ENCODE data around the gene CHM.
"Not testable (repeated sequence)": the region's sequence is repeated elsewhere in the genome, so short reads cannot be mapped to it uniquely, and the experiment has no call there.

Gene CHM, protein sequence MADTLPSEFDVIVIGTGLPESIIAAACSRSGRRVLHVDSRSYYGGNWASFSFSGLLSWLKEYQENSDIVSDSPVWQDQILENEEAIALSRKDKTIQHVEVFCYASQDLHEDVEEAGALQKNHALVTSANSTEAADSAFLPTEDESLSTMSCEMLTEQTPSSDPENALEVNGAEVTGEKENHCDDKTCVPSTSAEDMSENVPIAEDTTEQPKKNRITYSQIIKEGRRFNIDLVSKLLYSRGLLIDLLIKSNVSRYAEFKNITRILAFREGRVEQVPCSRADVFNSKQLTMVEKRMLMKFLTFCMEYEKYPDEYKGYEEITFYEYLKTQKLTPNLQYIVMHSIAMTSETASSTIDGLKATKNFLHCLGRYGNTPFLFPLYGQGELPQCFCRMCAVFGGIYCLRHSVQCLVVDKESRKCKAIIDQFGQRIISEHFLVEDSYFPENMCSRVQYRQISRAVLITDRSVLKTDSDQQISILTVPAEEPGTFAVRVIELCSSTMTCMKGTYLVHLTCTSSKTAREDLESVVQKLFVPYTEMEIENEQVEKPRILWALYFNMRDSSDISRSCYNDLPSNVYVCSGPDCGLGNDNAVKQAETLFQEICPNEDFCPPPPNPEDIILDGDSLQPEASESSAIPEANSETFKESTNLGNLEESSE

DNA sequence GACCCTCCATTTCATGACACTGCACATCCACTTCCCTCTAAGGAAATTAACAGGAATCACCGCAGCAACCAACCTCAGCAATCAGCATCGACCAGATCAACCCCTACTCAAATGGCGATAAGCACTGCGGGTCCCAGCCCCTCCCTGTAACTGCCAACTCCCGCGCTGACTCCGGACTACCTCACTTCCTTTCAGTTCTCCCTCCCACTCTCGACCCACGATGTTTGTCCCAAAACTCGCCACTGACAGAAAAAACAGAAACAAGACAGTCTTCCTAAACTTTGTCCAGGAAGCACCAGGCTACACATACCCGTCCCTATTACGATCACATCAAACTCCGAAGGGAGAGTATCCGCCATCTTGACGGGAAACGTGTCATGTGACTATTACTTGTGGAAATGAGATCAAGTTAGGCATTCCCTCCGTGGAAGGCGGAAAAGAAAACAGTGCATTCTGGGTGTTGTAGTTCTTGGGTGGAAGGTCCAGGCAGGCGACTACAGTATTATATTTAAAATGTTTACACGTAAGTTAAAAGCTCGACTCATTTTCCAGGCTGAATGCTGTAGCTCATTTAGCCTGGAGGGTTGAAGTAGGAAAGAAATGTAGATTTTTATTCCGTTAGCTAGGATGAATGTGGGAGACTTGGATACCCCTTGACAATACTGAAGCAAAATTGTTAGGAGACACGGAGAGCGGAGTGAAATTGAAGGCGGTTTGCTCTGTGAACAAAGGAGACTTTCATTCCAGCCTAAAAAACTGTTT lies at the start of gene CHM:
CHM (minus strand) TSS at position 385 of the 762 bp plus-strand sequence; CDS start at position 359, 26 bp downstream.
- peak; percentile 90 for FAIRE-seq

DNA sequence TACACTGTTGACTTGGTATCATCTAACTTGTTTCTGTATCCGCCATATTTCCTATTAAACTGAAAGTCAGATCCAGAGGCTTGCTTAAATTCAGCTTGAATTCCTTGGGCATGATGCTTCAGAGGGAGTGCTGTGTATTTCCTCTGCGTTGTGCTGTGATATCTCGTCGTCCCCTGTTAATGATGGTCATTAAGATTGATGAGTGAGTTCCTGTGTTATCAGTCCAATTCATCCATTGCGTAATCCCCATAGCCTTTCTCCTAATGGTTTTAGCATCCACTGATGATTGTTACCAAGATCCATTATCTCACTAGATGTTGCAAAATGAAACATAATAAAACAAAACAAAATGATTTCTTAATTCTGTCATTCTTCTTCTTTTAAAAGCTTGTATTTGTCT lies 31.3 kb upstream of the CHM start:
- no peak for FAIRE-seq

GRCh38 chrX:86066998-86067397 lies 19.6 kb upstream of the CHM start:
- FAIRE-seq: no peak

DNA sequence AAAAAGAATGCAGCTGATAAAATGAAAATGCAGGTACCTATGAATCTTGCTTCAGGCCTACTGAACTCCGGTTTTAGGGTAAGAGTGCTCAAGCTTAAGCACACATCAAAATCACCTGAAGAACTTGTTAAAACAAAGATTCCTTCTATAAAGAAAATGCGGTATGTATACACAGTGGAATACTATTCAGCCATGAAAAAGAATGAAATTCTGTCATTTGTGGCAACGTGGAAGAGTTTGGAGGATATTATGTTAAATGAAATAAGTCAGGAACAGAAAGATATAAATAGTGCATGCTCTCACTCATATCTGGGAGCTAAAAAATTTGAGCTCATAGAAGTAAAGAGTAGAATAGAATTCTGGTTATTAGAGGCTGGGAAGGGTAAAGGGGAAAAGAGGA lies 14.0 kb upstream of the CHM start:
- no peak for FAIRE-seq

GRCh38 chrX:86051741-86052140 lies 4.4 kb upstream of the CHM start:
- FAIRE-seq: no peak

DNA sequence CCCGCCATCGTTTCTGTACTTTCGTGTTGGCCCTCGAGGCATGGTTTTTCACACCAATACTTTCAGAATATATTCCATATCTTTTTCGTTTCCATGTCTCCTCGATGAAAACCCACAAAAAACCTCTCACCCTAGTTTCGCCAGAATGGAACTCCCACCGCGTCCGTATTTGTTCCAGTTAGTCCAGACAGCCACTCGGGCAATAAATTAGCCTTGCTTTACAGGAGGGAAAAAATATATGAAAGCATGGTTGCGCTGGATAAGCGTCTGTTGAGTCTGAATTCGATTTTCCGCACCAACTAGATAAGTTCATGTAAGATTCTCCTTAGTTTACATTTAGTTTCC lies 550 bp upstream of the CHM start:
- no peak for FAIRE-seq

GRCh38 chrX:86044216-86044615 lies 3.1 kb downstream of the CHM start:
- FAIRE-seq: no peak

DNA sequence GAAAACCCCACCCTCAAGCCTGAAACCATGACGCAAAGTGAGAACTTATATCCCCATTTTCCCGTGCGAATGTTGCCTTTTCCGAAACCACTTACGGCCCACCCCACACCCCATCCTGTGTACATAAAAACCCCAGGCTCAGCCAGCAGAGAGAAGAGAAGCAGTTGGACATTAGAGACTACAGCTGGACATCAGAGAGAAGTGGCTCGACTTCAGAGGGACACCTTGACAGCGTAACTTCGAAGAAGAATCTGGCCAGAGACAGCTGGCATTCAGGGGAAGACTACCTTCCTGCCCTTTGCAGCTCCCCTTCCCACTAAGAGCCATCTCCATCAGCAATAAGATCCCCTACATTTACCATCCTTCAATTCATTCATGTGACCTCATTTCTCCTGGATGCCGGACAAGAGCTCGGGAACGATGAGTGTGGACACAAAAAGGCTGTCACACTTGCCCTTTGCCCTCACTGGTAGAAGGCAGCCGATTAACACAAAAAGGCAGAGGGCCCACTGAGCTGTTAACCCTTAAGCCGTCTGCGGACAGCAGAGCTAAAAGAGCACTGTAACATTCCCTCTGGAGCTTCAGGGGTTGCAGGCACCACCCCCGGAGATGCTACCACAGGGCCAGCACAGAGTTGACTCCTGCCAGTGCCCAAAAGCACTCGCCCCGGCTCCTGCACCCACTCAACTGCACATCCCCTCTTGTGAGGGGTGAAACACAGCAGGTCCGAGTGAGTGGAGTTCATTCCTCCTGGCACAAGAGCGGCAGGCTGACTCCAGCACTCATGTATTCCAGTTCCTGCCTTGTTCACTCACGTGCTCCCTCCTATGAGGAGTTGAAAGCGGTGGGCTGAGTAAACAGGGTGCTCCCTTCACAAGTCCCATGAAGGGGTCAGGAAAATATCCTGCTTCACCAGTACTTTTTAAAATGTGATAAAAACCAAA lies 7.5 kb downstream of the CHM start:
- FAIRE-seq: no peak

GRCh38 chrX:86033385-86033784 lies 14.0 kb downstream of the CHM start:
- no peak for FAIRE-seq

GRCh38 chrX:86028681-86029080 lies 18.7 kb downstream of the CHM start:
- FAIRE-seq: no peak

- FAIRE-seq: no peak
Observed at GRCh38 chrX:86023811-86024210, 23.5 kb downstream of the CHM start.

DNA sequence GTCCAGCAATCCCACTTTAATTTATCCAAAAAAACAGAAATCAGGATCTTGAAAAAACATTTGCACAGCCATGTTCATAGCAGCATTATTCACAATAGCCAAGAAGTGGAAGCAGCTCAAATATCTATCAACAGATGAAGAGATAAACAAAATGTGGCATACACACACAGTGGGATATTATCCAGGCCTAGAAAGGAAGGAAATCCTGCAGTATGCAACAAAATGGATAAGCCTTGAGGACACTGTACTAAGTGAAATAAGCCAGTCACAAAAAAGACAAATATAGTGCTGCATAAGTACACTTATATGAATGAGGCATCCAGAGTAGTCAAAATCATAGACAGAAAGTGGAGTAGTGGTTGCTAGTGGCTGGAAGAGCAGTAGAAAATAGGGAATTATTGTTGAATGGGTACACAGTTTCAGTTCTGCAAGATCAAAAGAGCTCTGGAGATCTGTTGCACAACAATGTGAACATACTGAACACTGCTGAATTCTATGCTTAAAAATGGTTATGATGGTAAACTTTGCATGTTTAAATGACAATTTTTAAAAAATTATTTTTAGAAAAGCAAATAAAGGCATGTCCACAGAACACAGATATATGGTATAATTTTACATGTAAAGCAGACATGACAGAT lies 25.6 kb downstream of the CHM start:
- FAIRE-seq: peak; percentile 85

GRCh38 chrX:86016139-86016538 lies 31.2 kb downstream of the CHM start:
- FAIRE-seq: no peak

DNA sequence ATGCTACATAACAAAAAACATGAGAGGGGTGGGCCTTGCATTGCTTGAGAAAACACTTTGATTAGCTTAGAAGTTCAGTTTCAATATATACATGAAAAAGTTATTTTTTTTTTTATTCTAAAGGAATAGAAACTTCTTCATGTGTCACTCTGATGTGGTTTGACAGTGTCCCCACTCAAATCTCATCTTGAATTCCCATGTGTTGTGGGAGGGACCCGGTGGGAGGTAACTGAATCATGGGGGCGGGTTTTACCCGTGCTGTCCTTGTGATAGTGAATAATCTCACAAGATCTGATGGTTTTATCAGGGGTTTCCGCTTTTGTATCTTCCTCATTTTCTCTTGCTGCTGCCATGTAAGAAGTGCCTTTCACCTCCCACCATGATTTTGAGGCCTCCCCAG lies 32.4 kb downstream of the CHM start:
- FAIRE-seq: not testable (repeated sequence)

- FAIRE-seq: no peak
Observed at GRCh38 chrX:86014421-86014820, 32.9 kb downstream of the CHM start.

GRCh38 chrX:86013792-86014191 lies 33.6 kb downstream of the CHM start:
- no peak for FAIRE-seq

GRCh38 chrX:86012188-86012587 lies 35.2 kb downstream of the CHM start:
- FAIRE-seq: no peak

- FAIRE-seq: not testable (repeated sequence)
Observed at GRCh38 chrX:86009803-86010202, 37.6 kb downstream of the CHM start.

DNA sequence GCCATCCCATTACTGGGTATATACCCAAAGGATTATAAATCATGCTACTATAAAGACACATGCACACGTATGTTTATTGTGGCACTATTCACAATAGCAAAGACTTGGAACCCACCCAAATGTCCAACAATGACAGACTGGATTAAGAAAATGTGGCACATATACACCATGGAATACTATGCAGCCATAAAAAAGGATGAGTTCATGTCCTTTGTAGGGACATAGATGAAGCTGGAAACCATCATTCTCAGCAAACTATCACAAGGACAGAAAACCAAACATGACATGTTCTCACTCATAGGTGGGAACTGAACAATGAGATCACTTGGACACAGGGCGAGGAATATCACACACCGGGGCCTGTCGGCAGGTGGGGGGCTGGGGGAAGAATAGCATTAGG lies 39.5 kb downstream of the CHM start:
- not testable (repeated sequence) for FAIRE-seq

DNA sequence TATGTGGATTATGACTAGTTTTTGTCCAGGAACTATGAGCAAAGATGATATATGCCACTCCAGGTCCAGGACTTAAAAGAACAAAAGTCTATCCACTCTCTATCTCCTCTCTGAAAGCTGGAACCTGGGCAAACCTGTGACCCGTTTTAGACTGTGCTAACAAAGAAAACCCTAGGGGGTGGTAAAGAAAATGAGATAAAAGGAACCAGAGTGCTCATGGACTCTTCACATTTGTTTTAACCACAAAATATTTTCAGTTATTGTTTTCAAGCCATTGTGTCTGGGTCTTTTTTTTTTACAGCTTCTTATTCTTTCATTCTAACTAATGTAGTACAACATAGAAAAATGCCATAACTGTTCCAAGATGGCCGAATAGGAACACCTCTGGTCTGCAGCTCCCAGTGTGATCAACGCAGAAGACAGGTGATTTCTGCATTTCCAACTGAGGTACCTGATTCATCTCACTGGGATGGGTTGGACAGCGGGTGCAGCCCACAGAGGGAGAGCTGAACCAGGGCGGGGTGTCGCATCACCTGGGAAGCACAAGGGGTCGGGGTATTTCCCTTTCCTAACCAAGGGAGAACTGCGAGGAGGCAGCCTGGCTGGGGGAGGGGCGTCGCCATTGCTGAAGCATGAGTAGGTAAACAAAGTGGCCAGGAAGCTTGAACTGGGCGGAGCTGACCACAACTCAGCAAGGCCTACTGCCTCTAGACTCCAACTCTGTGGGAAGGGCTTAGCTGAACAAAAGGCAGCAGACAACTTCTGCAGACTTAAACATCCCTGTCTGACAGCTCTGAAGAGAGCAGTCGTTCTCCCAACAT lies 45.1 kb downstream of the CHM start:
- no peak for FAIRE-seq

GRCh38 chrX:85998954-85999353 lies 48.4 kb downstream of the CHM start:
- no peak for FAIRE-seq
